HuH-7.5 (cell line): ENCODE data around the gene PIERCE2.
"Not testable (repeated sequence)": the region's sequence is repeated elsewhere in the genome, so short reads cannot be mapped to it uniquely, and the experiment has no call there.

Source experiments
- DNase-seq: peaks from one replicate; pipeline ENCODE4 v3.0.0; 2011; ENCODE audit warnings: low spot score

The PIERCE2 gene

DNA sequence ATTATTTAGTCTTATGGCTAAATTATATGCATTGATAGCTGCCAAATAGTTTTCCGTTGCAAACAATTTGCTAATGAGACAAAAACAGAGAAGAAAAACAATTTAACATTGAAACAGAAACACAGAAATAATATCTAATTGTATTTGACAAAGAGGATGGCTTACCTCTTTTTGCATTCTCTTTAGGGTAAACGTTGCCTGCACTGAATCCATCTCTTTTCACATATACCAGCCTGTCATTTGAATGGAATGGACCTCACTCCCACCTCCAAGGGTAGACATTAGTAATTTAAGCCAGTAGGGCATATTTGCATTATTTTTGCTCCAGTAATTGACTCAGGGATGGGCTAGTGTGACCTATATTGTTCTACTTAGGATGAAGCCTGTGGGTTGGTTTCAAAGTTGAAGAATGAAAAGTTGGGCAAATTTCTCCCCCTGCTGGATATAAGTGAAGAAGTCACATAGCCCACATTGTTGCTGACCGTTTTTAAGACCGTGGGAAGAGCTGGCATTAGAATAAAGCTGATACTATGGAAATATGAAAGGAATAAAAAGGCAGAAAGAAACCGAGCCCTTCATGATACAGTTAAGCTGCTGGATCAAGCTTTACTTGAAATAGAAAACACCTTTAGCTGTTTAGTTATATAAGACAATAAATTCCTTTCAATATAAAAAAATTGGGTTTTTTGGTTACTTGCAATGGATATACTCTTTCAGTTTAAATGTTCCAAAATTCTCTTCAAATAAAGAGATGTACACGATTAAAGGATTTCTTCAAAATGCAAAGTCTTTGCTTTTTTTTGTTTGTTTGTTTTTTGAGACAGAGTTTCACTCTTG lies 26.9 kb downstream of the PIERCE2 start:
- DNase-seq: peak; percentile 35

DNA sequence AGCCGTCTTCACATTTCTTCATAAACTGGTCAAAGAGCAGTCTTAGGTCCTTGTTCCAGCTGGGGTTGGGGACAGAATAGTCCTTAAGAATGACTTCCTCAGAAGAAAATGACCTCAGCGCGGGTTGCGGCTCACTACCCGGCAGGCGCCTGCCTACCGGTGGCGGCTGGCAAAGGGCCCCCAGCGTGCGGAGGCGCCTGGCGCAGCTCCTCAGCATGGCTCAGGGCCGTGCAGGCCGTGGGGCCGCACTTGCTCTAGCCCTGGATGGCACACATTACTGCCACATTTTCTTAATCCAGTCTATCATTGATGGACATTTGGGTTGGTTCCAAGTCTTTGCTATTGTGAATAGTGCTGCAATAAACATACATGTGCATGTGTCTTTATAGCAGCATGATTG lies 34.8 kb downstream of the PIERCE2 start:
- DNase-seq: not testable (repeated sequence)

DNA sequence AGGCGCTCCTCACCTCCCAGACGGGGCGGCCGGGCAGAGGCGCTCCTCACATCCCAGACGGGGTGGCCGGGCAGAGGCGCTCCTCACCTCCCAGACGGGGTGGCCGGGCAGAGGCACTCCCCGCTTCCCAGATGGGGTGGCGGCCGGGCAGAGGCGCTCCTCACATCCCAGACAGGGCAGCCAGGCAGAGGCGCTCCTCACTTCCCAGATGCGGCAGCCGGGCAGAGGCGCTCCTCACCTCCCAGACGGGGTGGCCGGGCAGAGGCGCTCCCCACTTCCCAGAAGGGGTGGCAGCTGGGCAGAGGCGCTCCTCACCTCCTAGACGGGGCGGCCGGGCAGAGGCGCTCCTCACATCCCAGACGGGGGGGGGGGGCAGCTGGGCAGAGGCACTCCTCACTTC lies 37.6 kb downstream of the PIERCE2 start:
- DNase-seq: not testable (repeated sequence)

- DNase-seq: not testable (repeated sequence)
Measured at GRCh38 chr15:55446379-55447029, 38.2 kb downstream of the PIERCE2 start.

GRCh38 chr15:55447030-55447394 lies 38.7 kb downstream of the PIERCE2 start:
- not testable (repeated sequence) for DNase-seq

DNA sequence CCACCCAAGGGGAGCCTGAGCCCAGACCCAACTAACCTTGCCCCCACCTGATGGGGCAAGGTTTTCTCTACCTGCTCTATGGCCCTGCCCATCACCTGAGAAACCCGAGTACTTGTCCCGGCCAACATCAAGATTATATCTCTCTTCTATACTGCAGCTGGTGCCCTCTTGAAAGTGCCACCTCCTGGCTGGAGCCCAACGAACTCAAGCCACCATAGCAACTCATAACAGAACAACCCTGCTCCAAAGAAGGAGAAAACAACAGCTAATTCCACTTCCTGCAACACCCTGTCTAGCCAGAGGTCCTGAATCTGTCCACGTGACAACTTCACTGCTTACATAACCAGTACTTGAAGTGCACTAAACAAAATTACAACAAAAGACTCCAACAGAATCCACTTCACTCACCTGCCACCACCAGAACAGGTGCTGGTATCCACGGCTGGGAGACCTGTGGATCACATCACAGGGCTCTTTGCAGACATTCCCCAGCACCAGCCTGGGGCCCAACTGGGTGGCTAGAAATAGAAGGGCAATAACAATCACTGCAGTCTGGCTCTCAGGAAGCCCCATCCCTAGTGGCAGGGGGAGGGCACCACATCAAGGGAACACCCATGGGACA lies 49.2 kb downstream of the PIERCE2 start:
- no peak for DNase-seq

GRCh38 chr15:55461447-55461846 lies 53.2 kb downstream of the PIERCE2 start:
- DNase-seq: no peak

DNA sequence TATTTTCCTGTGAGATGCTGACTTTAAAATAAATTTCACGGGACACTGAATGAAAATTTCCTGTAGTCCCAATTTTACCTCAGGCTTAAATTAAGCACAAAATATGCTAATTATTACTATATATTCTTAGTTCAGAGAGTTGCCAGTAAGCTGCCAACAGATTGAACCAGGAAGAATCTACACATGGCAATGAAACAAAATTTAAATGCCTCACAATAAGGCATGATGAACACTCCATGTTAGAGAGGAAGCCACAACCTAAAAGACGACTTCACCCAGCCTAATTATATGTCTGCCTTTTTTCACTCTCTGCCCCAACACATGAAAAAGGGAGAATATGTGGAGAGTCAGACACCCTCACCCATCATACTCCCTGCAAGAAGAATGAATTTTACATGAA lies 60.0 kb downstream of the PIERCE2 start:
- no peak for DNase-seq
